Lung (tissue), 12 donors: ENCODE measurements around the gene TMEM52. TPM values are rescaled to one million over a fixed set of nuclear protein-coding genes. Genes with fewer than 3 reads are reported as not detected.

Experiments
- ATAC-seq: fragments of 200-7000 bp; cut with Tn5 transposase; one replicate; pipeline ENCODE4 v1.9.1; 2020; ENCODE audit warnings: moderate number of reproducible peaks; ENCODE audit not compliant: insufficient read depth, low FRiP score
- DNase-seq, 3 donors: peaks; one replicate each; pipeline ENCODE4 v3.0.0-alpha.2; 2013 to 2017
- H3K27ac ChIP-seq, 2 donors: one replicate each; pipeline ENCODE4 v1.5.1; 2013; ENCODE audit warnings: mild to moderate bottlenecking in 2 of 2, moderate library complexity in 2 of 2, control low read depth in 1 of 2, inconsistent platforms in 1 of 2, low read depth in 1 of 2, low read length in 1 of 2
- H3K27me3 ChIP-seq, 3 donors: one replicate each; pipeline ENCODE4 v1.5.1; 2013; ENCODE audit warnings: low read length in 2 of 3; ENCODE audit not compliant: control insufficient read depth in 3 of 3, insufficient read depth in 3 of 3
- H3K36me3 ChIP-seq, 4 donors: one replicate each; pipeline ENCODE4 v1.5.1; 2013; ENCODE audit warnings: low read length in 4 of 4, mild to moderate bottlenecking in 1 of 4, moderate library complexity in 1 of 4; ENCODE audit not compliant: control insufficient read depth in 4 of 4, insufficient read depth in 4 of 4
- H3K4me1 ChIP-seq, 5 donors: one replicate each; pipeline ENCODE4 v1.5.1; 2013; ENCODE audit warnings: low read length in 5 of 5, mild to moderate bottlenecking in 2 of 5, moderate library complexity in 1 of 5; ENCODE audit not compliant: control insufficient read depth in 5 of 5, insufficient read depth in 5 of 5
- H3K4me3 ChIP-seq: one replicate; pipeline ENCODE4 v1.5.1; 2013; ENCODE audit warnings: mild to moderate bottlenecking, control low read depth, moderate library complexity
- H3K9ac ChIP-seq, 2 donors: one replicate each; pipeline ENCODE4 v1.5.1; 2013; ENCODE audit warnings: low read length in 2 of 2, control low read depth in 1 of 2; ENCODE audit not compliant: insufficient read depth in 1 of 2
- H3K9me3 ChIP-seq, 4 donors: one replicate each; pipeline ENCODE4 v1.5.1; 2013; ENCODE audit warnings: low read length in 3 of 4, mild to moderate bottlenecking in 1 of 4, moderate library complexity in 1 of 4; ENCODE audit not compliant: control insufficient read depth in 4 of 4, insufficient read depth in 3 of 4
- WGBS, 2 donors: extraction: QIAGEN DNeasy Blood & Tissue Kit; methylation state at CpG; one replicate each; pipeline ENCODE4 v1.1.7; 2013; 5-methylcytosine and 5-hydroxymethylcytosine counted together
- polyA plus RNA-seq, 2 donors: library from polyadenylated mRNA; stranded (reverse); fragments of 200-250 nt; gene quantifications; one replicate each; pipeline ENCODE4 v1.2.1, GENCODE V29; 2013
- total RNA-seq, 2 donors: library from RNA; depleted of rRNA in 1 of 2; stranded (reverse); fragments of >200 nt in 1 of 2; gene quantifications; one replicate each; pipeline ENCODE4 v1.2.1, GENCODE V29; 2014 to 2021
- TF ChIP-seq, protein P1 (sequence below): IDR thresholded peaks from 2 replicates; pipeline ENCODE4 v1.5.1; 2012; ENCODE audit warnings: mild to moderate bottlenecking; ENCODE audit errors: control extremely low read depth, extremely low read depth
- donor health status: control.
- donor health status: control.
- donor health status: Bipolar disorder and iron deficiency.
- donor health status: healthy.
- donor health status: DM: yes; HTN: yes; CAD: no.

TMEM52 gene
- total and polyA plus RNA-seq, 4 donors, result 2.8 to 6.1 (median 3.1) TPM; not detected in 1

DNA sequence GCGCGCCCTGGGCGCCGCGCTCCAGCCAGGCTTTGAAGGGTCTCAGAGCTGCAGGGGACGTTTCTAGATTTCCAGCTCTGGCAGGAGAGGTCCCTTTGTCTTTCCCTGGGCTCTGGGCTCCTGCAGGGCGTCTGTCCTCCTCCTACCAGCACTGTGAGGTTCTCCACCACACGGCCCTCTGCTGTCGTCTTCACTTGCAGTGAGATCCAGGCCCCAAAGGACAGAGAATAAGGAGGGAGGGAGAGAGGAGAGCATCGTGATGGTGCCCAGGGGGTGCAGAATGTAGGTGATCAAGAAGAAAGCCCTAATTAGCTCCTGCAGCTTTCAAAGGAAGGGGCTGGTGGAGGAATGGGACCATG, 24.0 kb downstream of the TMEM52 start:
- peaks cover 0 to 2% (median 0%) of the 10 kb centered on the region in 3 donors for H3K27me3 ChIP-seq
- 53 to 66% methylated on average over 10 of the region's 10 CpGs for WGBS, 2 donors
- no peak overlapping the region for H3K27ac ChIP-seq
- no peak for DNase-seq
- no peak overlapping the region for H3K4me3 ChIP-seq
- no peaks in the 10 kb centered on the region for H3K36me3 ChIP-seq
- H3K9ac ChIP-seq, result no peak overlapping the region
- H3K9me3 ChIP-seq, result no peaks in the 10 kb centered on the region
- peaks cover 0 to 21% (median 5%) of the 10 kb centered on the region in 5 donors for H3K4me1 ChIP-seq
- no peak for ATAC-seq
- TF ChIP-seq, protein P1, sequence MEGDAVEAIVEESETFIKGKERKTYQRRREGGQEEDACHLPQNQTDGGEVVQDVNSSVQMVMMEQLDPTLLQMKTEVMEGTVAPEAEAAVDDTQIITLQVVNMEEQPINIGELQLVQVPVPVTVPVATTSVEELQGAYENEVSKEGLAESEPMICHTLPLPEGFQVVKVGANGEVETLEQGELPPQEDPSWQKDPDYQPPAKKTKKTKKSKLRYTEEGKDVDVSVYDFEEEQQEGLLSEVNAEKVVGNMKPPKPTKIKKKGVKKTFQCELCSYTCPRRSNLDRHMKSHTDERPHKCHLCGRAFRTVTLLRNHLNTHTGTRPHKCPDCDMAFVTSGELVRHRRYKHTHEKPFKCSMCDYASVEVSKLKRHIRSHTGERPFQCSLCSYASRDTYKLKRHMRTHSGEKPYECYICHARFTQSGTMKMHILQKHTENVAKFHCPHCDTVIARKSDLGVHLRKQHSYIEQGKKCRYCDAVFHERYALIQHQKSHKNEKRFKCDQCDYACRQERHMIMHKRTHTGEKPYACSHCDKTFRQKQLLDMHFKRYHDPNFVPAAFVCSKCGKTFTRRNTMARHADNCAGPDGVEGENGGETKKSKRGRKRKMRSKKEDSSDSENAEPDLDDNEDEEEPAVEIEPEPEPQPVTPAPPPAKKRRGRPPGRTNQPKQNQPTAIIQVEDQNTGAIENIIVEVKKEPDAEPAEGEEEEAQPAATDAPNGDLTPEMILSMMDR, result no peak

DNA sequence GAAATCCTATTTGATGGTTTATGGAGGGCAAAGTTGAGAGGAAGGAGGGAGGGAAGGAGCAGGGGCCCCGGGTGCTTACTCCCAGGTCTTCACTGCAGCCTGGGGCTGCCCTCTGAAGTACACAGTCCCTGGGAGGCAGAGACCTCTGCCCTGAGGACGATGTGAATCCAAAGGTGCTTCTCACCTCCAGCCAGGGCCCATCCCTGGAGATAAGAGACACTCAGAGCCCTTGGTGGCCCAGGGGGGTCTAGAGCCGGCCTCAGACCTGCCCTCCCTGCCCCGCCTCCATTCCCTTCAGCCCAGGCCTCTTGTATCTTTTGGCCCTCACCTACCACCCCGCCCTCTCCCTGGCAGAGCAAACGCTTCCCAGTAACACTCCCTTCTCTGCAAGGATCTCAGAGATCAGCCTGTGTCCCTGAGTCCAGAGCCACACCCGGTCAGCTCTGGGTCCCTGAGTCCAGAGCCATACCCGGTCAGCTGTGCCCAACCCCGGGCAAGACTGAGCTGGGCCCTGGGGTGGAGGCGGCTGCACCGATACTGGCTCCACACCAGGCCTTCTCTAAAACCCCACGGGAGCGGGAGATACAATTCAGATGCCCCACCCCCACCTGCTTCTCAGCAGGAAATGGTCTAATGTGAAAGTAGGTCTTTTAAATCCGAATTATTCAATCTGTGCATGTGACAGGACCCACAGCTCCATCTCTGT, 24.6 kb downstream of the TMEM52 start:
- peaks cover 0 to 21% (median 5%) of the 10 kb centered on the region in 5 donors for H3K4me1 ChIP-seq
- WGBS, 2 donors, result 33 to 49% methylated on average over 14 of the region's 14 CpGs
- ATAC-seq (no peak), DNase-seq (no peak)
- H3K9ac ChIP-seq, result no peak overlapping the region
- H3K27me3 ChIP-seq, result peaks cover 0 to 2% (median 0%) of the 10 kb centered on the region in 3 donors
- TF ChIP-seq, protein P1, result no peak
- H3K27ac ChIP-seq, result no peak overlapping the region
- H3K9me3 ChIP-seq, result no peaks in the 10 kb centered on the region
- no peak overlapping the region for H3K4me3 ChIP-seq
- no peaks in the 10 kb centered on the region for H3K36me3 ChIP-seq

DNA sequence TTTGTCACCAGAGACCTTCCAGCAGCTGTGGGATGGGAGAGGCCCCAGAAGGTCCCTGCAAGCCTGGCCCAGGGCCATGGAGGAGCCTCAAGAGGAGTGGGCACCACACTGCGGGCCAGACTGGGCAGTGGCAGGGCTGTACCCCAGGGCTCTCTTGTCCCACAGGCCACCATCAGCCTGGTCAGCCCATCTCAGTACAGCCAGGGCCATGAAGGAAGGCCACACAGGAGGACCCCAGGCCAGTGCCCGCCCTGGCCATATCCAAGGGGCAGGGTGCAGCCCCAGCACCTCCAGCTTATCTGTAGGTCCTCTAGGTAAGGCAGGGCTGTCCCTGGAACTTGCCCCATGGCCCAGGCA, 25.1 kb downstream of the TMEM52 start:
- no peak overlapping the region for H3K27ac ChIP-seq
- H3K4me1 ChIP-seq, result peaks cover under 1 to 21% (median 5%) of the 10 kb centered on the region in 5 donors
- 88 to 97% methylated on average over 2 of the region's 2 CpGs for WGBS, 2 donors
- no peak overlapping the region for H3K4me3 ChIP-seq
- H3K27me3 ChIP-seq, result peaks cover 0 to 2% (median 0%) of the 10 kb centered on the region in 3 donors
- H3K9me3 ChIP-seq, result no peaks in the 10 kb centered on the region
- TF ChIP-seq, protein P1, result no peak
- DNase-seq, result no peak
- ATAC-seq, result no peak
- no peak overlapping the region for H3K9ac ChIP-seq
- H3K36me3 ChIP-seq, result no peaks in the 10 kb centered on the region
